Lower lobe of right lung (tissue), 2 donors: ENCODE results near the gene SLAMF7. TPM values are rescaled to one million over a fixed set of nuclear protein-coding genes. Genes with fewer than 3 reads are reported as not detected.

Experiments
- ATAC-seq, 2 donors: fragments of 200-7000 bp; cut with Tn5 transposase; one replicate each; pipeline ENCODE4 v1.9.1; 2020 to 2022; ENCODE audit warnings: mild to moderate bottlenecking in 2 of 2, moderate library complexity in 2 of 2
- DNase-seq: peaks from one replicate; pipeline ENCODE4 v3.0.0-alpha.2; 2020
- H3K27ac ChIP-seq: fragments of 200-600 bp; one replicate; pipeline ENCODE4 v1.8.0; 2022
- H3K27me3 ChIP-seq: fragments of 200-600 bp; one replicate; pipeline ENCODE4 v1.8.0; 2022; ENCODE audit warnings: low read depth
- H3K36me3 ChIP-seq: fragments of 200-600 bp; one replicate; pipeline ENCODE4 v1.8.0; 2022; ENCODE audit warnings: mild to moderate bottlenecking
- H3K4me1 ChIP-seq: fragments of 200-600 bp; one replicate; pipeline ENCODE4 v1.8.0; 2022
- H3K4me3 ChIP-seq: fragments of 200-600 bp; one replicate; pipeline ENCODE4 v1.8.0; 2022; ENCODE audit warnings: mild to moderate bottlenecking
- H3K9me3 ChIP-seq: fragments of 200-600 bp; one replicate; pipeline ENCODE4 v1.8.0; 2022
- intact Hi-C: fragments of 100-400 bp; cut with DNase I; formaldehyde crosslinking; loops from one replicate; pipeline ENCODE4 v1.11.0; 2022
- total RNA-seq: library from RNA; stranded (reverse); fragmentation: NEBNext Ultra II Directional; extraction: Animal tissue kit (Norgen Biotek cat#: 25700); gene quantifications from one replicate; pipeline ENCODE4 v1.2.1, GENCODE V29; 2021
- TF ChIP-seq, protein P1 (sequence below): fragments of 200-600 bp; IDR thresholded peaks from one replicate; pipeline ENCODE4 v1.8.0; 2022; ENCODE audit warnings: antibody characterized with exemption, mild to moderate bottlenecking
- donor health status: DM: no; HTN: yes; CAD: no; lungs with severe emphysema.

The SLAMF7 gene
- total RNA-seq, 1 donor from 2014 or later: 7.9 TPM

- no peaks in the 10 kb centered on the region for H3K27me3 ChIP-seq
- no peak for ATAC-seq
- no peak for DNase-seq
- TF ChIP-seq, protein P1, sequence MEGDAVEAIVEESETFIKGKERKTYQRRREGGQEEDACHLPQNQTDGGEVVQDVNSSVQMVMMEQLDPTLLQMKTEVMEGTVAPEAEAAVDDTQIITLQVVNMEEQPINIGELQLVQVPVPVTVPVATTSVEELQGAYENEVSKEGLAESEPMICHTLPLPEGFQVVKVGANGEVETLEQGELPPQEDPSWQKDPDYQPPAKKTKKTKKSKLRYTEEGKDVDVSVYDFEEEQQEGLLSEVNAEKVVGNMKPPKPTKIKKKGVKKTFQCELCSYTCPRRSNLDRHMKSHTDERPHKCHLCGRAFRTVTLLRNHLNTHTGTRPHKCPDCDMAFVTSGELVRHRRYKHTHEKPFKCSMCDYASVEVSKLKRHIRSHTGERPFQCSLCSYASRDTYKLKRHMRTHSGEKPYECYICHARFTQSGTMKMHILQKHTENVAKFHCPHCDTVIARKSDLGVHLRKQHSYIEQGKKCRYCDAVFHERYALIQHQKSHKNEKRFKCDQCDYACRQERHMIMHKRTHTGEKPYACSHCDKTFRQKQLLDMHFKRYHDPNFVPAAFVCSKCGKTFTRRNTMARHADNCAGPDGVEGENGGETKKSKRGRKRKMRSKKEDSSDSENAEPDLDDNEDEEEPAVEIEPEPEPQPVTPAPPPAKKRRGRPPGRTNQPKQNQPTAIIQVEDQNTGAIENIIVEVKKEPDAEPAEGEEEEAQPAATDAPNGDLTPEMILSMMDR: no peak
- H3K36me3 ChIP-seq: no peaks in the 10 kb centered on the region
- intact Hi-C loops: no loop called here
- no peak overlapping the region for H3K4me3 ChIP-seq
- peaks cover 9% of the 10 kb centered on the region for H3K4me1 ChIP-seq
- H3K27ac ChIP-seq: no peak overlapping the region
- H3K9me3 ChIP-seq: no peaks in the 10 kb centered on the region
These were observed 5.3 kb downstream of the SLAMF7 start for GRCh38 chr1:160744199-160744851.

DNA sequence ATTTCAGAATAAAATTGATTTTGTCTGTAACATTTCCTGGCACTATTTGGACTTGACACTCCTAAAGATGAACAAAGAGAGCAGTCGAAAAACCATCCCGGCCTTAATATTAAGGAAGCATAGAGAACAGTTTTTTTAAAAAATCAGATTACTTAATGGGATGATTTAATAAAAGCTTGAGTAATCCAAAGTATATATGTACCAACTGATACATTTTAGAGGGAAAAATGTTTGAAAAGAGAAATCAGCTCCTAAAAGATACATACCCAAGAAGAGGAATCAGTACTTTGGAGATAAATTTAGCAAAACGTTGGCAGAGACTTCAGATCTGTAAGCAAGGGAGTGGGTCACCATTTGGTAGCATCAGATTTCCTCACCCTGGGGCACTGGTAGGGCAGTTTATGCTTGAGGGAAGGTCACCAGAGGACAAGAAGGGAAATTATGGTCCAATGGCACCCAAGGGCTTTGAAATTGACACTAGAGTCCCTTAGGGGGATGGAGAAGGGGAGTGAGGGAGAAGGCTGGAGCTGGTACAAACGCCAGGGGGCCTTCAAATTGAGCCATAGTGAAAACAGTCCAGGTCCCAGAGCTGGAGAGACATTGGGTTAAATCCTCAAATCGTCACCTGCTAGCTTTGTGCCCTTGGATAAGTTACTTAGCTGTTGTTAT, 5.9 kb downstream of the SLAMF7 start:
- ATAC-seq (no peak), DNase-seq (no peak)
- Histone ChIP-seq H3K27ac (no peak overlapping the region), H3K4me3 (no peak overlapping the region), H3K9me3 (no peaks in the 10 kb centered on the region), H3K27me3 (no peaks in the 10 kb centered on the region), H3K36me3 (no peaks in the 10 kb centered on the region), H3K4me1 (peaks cover 9% of the 10 kb centered on the region)
- TF ChIP-seq, protein P1: no peak
- intact Hi-C loops: no loop called here

DNA sequence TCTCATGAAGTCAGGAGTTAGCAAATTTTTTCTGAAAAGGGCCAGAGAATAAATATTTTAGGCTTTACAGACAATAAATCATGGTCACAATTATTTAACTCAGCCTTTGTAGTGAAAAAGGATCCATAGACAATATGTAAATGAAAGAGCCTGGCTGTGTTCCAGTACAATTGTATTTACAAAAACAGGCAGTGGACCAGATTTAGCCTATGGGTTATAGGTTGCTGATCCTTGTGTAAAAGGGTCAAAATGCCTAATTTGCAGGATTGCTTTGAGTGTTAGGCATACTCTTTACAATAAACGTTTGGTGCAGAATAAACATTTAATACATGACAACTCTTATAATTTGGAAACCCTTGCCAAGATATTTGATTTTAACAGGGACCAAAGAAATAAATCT, 6.5 kb downstream of the SLAMF7 start:
- H3K9me3 ChIP-seq: no peaks in the 10 kb centered on the region

GRCh38 chr1:160746836-160747500, 7.9 kb downstream of the SLAMF7 start:
- Histone ChIP-seq H3K27me3 (no peaks in the 10 kb centered on the region), H3K27ac (no peak overlapping the region), H3K36me3 (no peaks in the 10 kb centered on the region), H3K4me1 (peaks cover 9% of the 10 kb centered on the region), H3K9me3 (no peaks in the 10 kb centered on the region), H3K4me3 (no peak overlapping the region)
- intact Hi-C loops: no loop called here
- TF ChIP-seq, protein P1: no peak
- DNase-seq: no peak
- no peak for ATAC-seq

More for the DNA sequence above, 6.5 kb downstream of the SLAMF7 start:
- peaks cover 9% of the 10 kb centered on the region for H3K4me1 ChIP-seq
- DNase-seq (no peak), ATAC-seq (no peak)
- TF ChIP-seq, protein P1: no peak
- no peak overlapping the region for H3K4me3 ChIP-seq
- H3K27ac ChIP-seq: no peak overlapping the region
- no peaks in the 10 kb centered on the region for H3K36me3 ChIP-seq
- intact Hi-C loops: no loop called here
- no peaks in the 10 kb centered on the region for H3K27me3 ChIP-seq

- H3K36me3 ChIP-seq: no peaks in the 10 kb centered on the region
- no peak for DNase-seq
- H3K27me3 ChIP-seq: no peaks in the 10 kb centered on the region
- intact Hi-C loops: no loop called here
- no peaks in the 10 kb centered on the region for H3K9me3 ChIP-seq
- no peak overlapping the region for H3K27ac ChIP-seq
- no peak for ATAC-seq
- TF ChIP-seq, protein P1: no peak
- no peak overlapping the region for H3K4me3 ChIP-seq
- peaks cover 9% of the 10 kb centered on the region for H3K4me1 ChIP-seq
These were observed 8.7 kb downstream of the SLAMF7 start for GRCh38 chr1:160747717-160748116.
